Liver (tissue), 9 donors: Measurements from ENCODE around the gene MLH1. TPM values are rescaled to one million over a fixed set of nuclear protein-coding genes. Genes with fewer than 3 reads are reported as not detected.

Experiments
- DNase-seq: peaks from one replicate; pipeline ENCODE4 v3.0.0-alpha.2; 2017; ENCODE audit warnings: low spot score
- H3K27ac ChIP-seq, 2 donors: one replicate each; pipeline ENCODE4 v1.7.0; 2013; ENCODE audit warnings: inconsistent platforms in 2 of 2, low read length in 2 of 2, control low read depth in 1 of 2, low read depth in 1 of 2, mild to moderate bottlenecking in 1 of 2
- H3K27me3 ChIP-seq, 4 donors: one replicate each; pipeline versions ENCODE4 v1.6.1 to v1.7.0; 2013; ENCODE audit warnings: low read length in 3 of 4, inconsistent platforms in 1 of 4, mild to moderate bottlenecking in 1 of 4, moderate library complexity in 1 of 4; ENCODE audit not compliant: control insufficient read depth in 4 of 4, insufficient read depth in 4 of 4
- H3K36me3 ChIP-seq, 4 donors: one replicate each; pipeline versions ENCODE4 v1.6.1 to v1.7.0; 2013; ENCODE audit warnings: low read length in 3 of 4, mild to moderate bottlenecking in 3 of 4, low read depth in 1 of 4, moderate library complexity in 1 of 4; ENCODE audit not compliant: control insufficient read depth in 4 of 4, insufficient read depth in 3 of 4
- H3K4me1 ChIP-seq, 4 donors: one replicate each; pipeline versions ENCODE4 v1.6.1 to v1.7.0; 2013; ENCODE audit warnings: low read length in 3 of 4, mild to moderate bottlenecking in 3 of 4, moderate library complexity in 1 of 4; ENCODE audit not compliant: control insufficient read depth in 4 of 4, insufficient read depth in 4 of 4
- H3K4me3 ChIP-seq, 3 donors: one replicate each; pipeline versions ENCODE4 v1.6.1 to v1.7.0; 2013; ENCODE audit warnings: low read length in 3 of 3, control low read depth in 1 of 3, low read depth in 1 of 3, mild to moderate bottlenecking in 1 of 3
- H3K9ac ChIP-seq, 2 donors: one replicate each; pipeline ENCODE4 v1.7.0; 2013; ENCODE audit warnings: low read length in 2 of 2, mild to moderate bottlenecking in 2 of 2, moderate library complexity in 2 of 2, control low read depth in 1 of 2, low read depth in 1 of 2
- H3K9me3 ChIP-seq, 4 donors: one replicate each; pipeline versions ENCODE4 v1.6.1 to v1.7.0; 2013; ENCODE audit warnings: low read length in 3 of 4; ENCODE audit not compliant: control insufficient read depth in 4 of 4
- EGR1 ChIP-seq, 2 donors: IDR thresholded peaks; 2 replicates each; pipeline ENCODE4 v1.6.1; 2016 to 2018; ENCODE audit warnings: antibody characterized with exemption in 2 of 2, low read depth in 2 of 2
- FOXA1 ChIP-seq: IDR thresholded peaks from 2 replicates; pipeline ENCODE4 v1.6.1; 2016; ENCODE audit warnings: antibody characterized with exemption
- FOXA2 ChIP-seq: IDR thresholded peaks from 2 replicates; pipeline ENCODE4 v1.6.1; 2016; ENCODE audit warnings: antibody characterized with exemption
- HNF4A ChIP-seq, 2 donors: conservative IDR thresholded peaks; 2 replicates each; pipeline ENCODE4 v1.6.1; 2016; ENCODE audit warnings: antibody characterized with exemption in 2 of 2, mild to moderate bottlenecking in 2 of 2
- HNF4G ChIP-seq: IDR thresholded peaks from 2 replicates; pipeline ENCODE4 v1.6.1; 2016; ENCODE audit warnings: antibody characterized with exemption
- JUND ChIP-seq, 2 donors: IDR thresholded peaks; 2 replicates each; pipeline ENCODE4 v1.6.1; 2016; ENCODE audit warnings: antibody characterized with exemption in 2 of 2
- NR2F2 ChIP-seq: IDR thresholded peaks from 2 replicates; pipeline ENCODE4 v1.6.1; 2016; ENCODE audit warnings: antibody characterized with exemption
- RAD21 ChIP-seq, 2 donors: IDR thresholded peaks; 2 replicates each; pipeline ENCODE4 v1.6.1; 2016; ENCODE audit warnings: antibody characterized with exemption in 2 of 2, mild to moderate bottlenecking in 2 of 2
- SP1 ChIP-seq: IDR thresholded peaks from 2 replicates; pipeline ENCODE4 v1.6.1; 2018; ENCODE audit warnings: antibody characterized with exemption, mild to moderate bottlenecking
- TAF1 ChIP-seq: conservative IDR thresholded peaks from 2 replicates; pipeline ENCODE4 v1.6.1; 2016; ENCODE audit warnings: antibody characterized with exemption, mild to moderate bottlenecking
- YY1 ChIP-seq: IDR thresholded peaks from 2 replicates; pipeline ENCODE4 v1.6.1; 2016; ENCODE audit warnings: antibody characterized with exemption, mild to moderate bottlenecking
- WGBS: extraction: QIAGEN DNeasy Blood & Tissue Kit; methylation state at CpG from one replicate; pipeline ENCODE4 v1.1.7; 2013; 5-methylcytosine and 5-hydroxymethylcytosine counted together
- polyA plus RNA-seq, 2 donors: library from polyadenylated mRNA; stranded (reverse) in 1 of 2; unstranded in 1 of 2; fragments of 200-250 nt in 1 of 2; fragments of >200 nt in 1 of 2; fragmentation: Nextera tagmentation in 1 of 2; extraction: Ambion mirVana in 1 of 2; gene quantifications; one replicate each; pipeline versions ENCODE4 v1.2.1 to v1.2.3, GENCODE V29; 2013 to 2015
- total RNA-seq, 2 donors: library from RNA; depleted of rRNA; stranded (reverse); fragments of >200 nt; gene quantifications; one replicate each; pipeline ENCODE4 v1.2.3, GENCODE V29; 2014
- TF ChIP-seq, protein P1 (sequence below): IDR thresholded peaks from 2 replicates; pipeline ENCODE4 v1.6.1; 2016; ENCODE audit warnings: antibody characterized with exemption
- TF ChIP-seq, protein P2 (sequence below): IDR thresholded peaks from 2 replicates; pipeline ENCODE4 v1.6.1; 2016; ENCODE audit warnings: antibody characterized with exemption, mild to moderate bottlenecking
- TF ChIP-seq, protein P3 (sequence below): IDR thresholded peaks from 2 replicates; pipeline ENCODE4 v1.6.1; 2016; ENCODE audit warnings: antibody characterized with exemption
- TF ChIP-seq, protein P4 (sequence below): fragments of 150-350 bp; IDR thresholded peaks from 2 replicates; pipeline ENCODE4 v1.5.1; 2017; ENCODE audit warnings: improper control_type of control experiment, low read depth, low read length; ENCODE audit not compliant: missing input control
- TF ChIP-seq, protein P5 (sequence below): IDR thresholded peaks from 2 replicates; pipeline ENCODE4 v1.6.1; 2016; ENCODE audit warnings: antibody characterized with exemption
- donor health status: healthy.
- donor health status: healthy.
- donor health status: healthy.
- donor health status: healthy.
- donor health status: healthy.

The MLH1 gene
- total and polyA plus RNA-seq, 4 donors = 9.4 to 34.2 (median 22.5) TPM

DNA sequence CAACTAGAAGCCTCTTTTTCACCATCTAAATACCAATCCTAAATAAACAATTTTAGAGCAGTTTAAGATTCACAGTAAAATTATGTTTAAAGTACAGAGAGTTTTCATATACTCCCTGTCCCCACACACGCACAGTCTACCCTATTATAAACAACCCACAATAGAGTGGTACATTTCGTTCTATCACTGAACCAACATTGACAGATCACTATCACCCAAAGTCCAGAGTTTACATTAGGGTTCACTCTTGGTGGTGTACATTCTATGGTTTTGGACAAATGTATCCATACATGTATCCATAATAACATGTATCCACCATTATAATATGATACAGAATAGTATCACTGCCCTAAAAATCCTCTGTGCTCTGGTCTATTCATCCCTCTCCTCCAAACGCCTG lies 89.0 kb downstream of the MLH1 start (continued):
- TF ChIP-seq, protein P1, sequence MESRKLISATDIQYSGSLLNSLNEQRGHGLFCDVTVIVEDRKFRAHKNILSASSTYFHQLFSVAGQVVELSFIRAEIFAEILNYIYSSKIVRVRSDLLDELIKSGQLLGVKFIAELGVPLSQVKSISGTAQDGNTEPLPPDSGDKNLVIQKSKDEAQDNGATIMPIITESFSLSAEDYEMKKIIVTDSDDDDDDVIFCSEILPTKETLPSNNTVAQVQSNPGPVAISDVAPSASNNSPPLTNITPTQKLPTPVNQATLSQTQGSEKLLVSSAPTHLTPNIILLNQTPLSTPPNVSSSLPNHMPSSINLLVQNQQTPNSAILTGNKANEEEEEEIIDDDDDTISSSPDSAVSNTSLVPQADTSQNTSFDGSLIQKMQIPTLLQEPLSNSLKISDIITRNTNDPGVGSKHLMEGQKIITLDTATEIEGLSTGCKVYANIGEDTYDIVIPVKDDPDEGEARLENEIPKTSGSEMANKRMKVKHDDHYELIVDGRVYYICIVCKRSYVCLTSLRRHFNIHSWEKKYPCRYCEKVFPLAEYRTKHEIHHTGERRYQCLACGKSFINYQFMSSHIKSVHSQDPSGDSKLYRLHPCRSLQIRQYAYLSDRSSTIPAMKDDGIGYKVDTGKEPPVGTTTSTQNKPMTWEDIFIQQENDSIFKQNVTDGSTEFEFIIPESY = peak; percentile 59
- TF ChIP-seq FOXA2 = peak; percentile 89

DNA sequence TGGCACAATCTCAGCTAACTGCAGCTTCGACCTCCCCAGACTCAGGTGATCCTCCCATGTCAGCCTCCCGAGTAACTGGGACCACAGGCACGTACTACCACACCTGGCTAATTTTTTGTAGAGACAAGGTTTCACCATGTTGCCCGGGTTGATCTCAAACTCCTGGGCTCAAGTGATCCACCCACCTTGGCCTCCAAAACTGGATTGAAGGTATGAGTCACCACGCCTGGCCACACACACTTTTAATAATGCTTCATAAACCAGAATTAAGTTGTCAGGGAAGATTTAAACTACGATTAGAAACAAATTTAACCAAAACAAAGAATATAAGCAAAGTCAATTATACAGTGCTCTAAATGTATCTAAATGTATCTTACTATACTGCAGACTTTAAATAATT lies 93.6 kb downstream of the MLH1 start:
- Histone ChIP-seq H3K4me3 (no peak overlapping the region), H3K9me3 (no peaks in the 10 kb centered on the region), H3K9ac (no peak overlapping the region), H3K27ac (no peak overlapping the region), H3K4me1 (peaks cover 5 to 18% (median 11%) of the 10 kb centered on the region in 4 donors), H3K36me3 (peaks cover 0 to 21% (median 9%) of the 10 kb centered on the region in 4 donors), H3K27me3 (no peaks in the 10 kb centered on the region)
- TF ChIP-seq FOXA1 = no peak
- TF ChIP-seq EGR1 (IDR thresholded peaks at IDR 0.05; ENCODE audit: low read depth in 2 of 2) = no peak
- TF ChIP-seq YY1 = no peak
- TF ChIP-seq, protein P2, sequence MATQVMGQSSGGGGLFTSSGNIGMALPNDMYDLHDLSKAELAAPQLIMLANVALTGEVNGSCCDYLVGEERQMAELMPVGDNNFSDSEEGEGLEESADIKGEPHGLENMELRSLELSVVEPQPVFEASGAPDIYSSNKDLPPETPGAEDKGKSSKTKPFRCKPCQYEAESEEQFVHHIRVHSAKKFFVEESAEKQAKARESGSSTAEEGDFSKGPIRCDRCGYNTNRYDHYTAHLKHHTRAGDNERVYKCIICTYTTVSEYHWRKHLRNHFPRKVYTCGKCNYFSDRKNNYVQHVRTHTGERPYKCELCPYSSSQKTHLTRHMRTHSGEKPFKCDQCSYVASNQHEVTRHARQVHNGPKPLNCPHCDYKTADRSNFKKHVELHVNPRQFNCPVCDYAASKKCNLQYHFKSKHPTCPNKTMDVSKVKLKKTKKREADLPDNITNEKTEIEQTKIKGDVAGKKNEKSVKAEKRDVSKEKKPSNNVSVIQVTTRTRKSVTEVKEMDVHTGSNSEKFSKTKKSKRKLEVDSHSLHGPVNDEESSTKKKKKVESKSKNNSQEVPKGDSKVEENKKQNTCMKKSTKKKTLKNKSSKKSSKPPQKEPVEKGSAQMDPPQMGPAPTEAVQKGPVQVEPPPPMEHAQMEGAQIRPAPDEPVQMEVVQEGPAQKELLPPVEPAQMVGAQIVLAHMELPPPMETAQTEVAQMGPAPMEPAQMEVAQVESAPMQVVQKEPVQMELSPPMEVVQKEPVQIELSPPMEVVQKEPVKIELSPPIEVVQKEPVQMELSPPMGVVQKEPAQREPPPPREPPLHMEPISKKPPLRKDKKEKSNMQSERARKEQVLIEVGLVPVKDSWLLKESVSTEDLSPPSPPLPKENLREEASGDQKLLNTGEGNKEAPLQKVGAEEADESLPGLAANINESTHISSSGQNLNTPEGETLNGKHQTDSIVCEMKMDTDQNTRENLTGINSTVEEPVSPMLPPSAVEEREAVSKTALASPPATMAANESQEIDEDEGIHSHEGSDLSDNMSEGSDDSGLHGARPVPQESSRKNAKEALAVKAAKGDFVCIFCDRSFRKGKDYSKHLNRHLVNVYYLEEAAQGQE = no peak
- TF ChIP-seq, protein P3, sequence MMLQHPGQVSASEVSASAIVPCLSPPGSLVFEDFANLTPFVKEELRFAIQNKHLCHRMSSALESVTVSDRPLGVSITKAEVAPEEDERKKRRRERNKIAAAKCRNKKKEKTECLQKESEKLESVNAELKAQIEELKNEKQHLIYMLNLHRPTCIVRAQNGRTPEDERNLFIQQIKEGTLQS = no peak
- no peak for TF ChIP-seq JUND (IDR thresholded peaks at IDR 0.05)
- no peak for TF ChIP-seq NR2F2
- TF ChIP-seq, protein P4, sequence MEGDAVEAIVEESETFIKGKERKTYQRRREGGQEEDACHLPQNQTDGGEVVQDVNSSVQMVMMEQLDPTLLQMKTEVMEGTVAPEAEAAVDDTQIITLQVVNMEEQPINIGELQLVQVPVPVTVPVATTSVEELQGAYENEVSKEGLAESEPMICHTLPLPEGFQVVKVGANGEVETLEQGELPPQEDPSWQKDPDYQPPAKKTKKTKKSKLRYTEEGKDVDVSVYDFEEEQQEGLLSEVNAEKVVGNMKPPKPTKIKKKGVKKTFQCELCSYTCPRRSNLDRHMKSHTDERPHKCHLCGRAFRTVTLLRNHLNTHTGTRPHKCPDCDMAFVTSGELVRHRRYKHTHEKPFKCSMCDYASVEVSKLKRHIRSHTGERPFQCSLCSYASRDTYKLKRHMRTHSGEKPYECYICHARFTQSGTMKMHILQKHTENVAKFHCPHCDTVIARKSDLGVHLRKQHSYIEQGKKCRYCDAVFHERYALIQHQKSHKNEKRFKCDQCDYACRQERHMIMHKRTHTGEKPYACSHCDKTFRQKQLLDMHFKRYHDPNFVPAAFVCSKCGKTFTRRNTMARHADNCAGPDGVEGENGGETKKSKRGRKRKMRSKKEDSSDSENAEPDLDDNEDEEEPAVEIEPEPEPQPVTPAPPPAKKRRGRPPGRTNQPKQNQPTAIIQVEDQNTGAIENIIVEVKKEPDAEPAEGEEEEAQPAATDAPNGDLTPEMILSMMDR = no peak
- TF ChIP-seq, protein P5, sequence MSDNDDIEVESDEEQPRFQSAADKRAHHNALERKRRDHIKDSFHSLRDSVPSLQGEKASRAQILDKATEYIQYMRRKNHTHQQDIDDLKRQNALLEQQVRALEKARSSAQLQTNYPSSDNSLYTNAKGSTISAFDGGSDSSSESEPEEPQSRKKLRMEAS = no peak
- TF ChIP-seq HNF4G = no peak
- TF ChIP-seq RAD21 (IDR thresholded peaks at IDR 0.05) = no peak
- WGBS = 97% methylated on average over 6 of the region's 6 CpGs
- DNase-seq = no peak

DNA sequence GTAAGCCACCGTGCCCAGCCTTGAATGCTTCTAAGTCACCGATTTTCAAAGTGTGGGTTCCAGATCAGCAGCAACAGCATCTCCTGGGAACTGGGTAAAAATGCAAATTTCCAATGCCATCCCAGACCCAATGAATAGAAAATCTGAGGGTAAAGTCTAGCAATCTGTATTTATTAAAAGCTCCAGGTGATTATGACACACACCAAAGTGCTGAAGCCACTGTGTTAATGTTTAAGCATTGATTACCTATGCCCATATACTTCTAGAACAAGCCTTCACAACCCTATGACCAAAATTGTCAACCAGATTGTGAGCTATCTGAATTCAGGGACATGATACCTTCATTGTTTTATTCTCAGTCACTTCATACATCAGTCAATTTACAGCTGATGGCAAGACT lies 94.6 kb downstream of the MLH1 start:
- peaks cover 0 to 19% (median 11%) of the 10 kb centered on the region in 4 donors for H3K36me3 ChIP-seq
- 88% methylated on average over 2 of the region's 2 CpGs for WGBS
- no peak for DNase-seq
- TF ChIP-seq JUND (IDR thresholded peaks at IDR 0.05) = no peak
- TF ChIP-seq, protein P1 = no peak
- TF ChIP-seq, protein P4 = no peak
- TF ChIP-seq TAF1 = no peak
- TF ChIP-seq YY1 = peak; percentile 41
- no peak for TF ChIP-seq FOXA1
- TF ChIP-seq EGR1 (IDR thresholded peaks at IDR 0.05; ENCODE audit: low read depth in 2 of 2) = no peak
- peak; percentile 68 for TF ChIP-seq SP1
- TF ChIP-seq, protein P3 = no peak
- no peak for TF ChIP-seq NR2F2
- no peak for TF ChIP-seq FOXA2
- peak; percentile 77 to 81 for TF ChIP-seq HNF4A (conservative IDR thresholded peaks at IDR 0.05)

More for the DNA sequence above, 94.6 kb downstream of the MLH1 start:
- H3K4me3 ChIP-seq = no peak overlapping the region
- no peak overlapping the region for H3K9ac ChIP-seq
- H3K9me3 ChIP-seq = no peaks in the 10 kb centered on the region
- peaks cover 3 to 8% (median 6%) of the 10 kb centered on the region in 4 donors for H3K4me1 ChIP-seq
- H3K27ac ChIP-seq = peak overlapping the region in 1 of 2 donors; percentile 26
- no peaks in the 10 kb centered on the region for H3K27me3 ChIP-seq
